Measurements from ENCODE around the gene CELA2A.
"Not testable (repeated sequence)": the region's sequence is repeated elsewhere in the genome, so short reads cannot be mapped to it uniquely, and the experiment has no call there.

The CELA2A gene

DNA sequence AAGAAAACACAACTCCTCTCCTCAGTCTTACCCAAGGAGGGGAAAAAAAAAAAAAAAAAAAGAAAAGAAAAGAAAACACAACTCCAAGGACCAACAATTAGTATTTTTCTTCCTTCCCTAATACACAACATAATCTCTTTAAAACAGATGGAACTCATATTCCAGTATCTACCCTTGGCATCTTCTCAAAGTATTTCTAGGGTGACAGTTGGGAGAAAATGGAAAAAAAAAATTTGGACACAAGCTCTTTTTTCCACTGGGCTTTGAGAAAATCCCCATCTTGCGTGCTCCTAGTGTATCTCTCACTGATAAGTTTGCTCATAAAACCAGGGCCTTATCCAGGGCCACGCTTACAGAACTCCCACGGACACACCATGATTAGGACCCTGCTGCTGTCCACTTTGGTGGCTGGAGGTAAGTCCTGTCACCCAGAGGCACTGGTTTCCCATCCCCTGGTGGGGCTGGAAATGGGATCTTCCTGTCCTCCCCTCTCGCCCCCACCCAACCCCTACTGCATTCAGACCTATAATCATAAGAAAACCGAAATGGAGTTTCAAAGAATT, 19.3 kb downstream of the CELA2A start, which contains the start of gene CELA2B:
Gene CELA2B, plus strand, starts transcription at position 353 of the 563 bp plus-strand sequence. Its CDS starts 22 bp downstream, at position 375.
- no peak within 1 kb of the TSS for H3K4me3 ChIP-seq (IDR thresholded peaks at IDR 0.05; ENCODE audit: insufficient read depth, low read depth, low read length)
- H3K4me1 ChIP-seq (ENCODE audit: low read depth, poor library complexity, severe bottlenecking) = no peaks in the 10 kb centered on the region
- no peaks in the 10 kb centered on the region for H4K20me1 ChIP-seq (ENCODE audit: insufficient read depth)
- no peaks in the 10 kb centered on the region for H3K27me3 ChIP-seq (ENCODE audit: insufficient read depth, low read depth)
- no peak within 1 kb of the TSS for H3K27ac ChIP-seq
- no peaks in the 10 kb centered on the region for H3K79me2 ChIP-seq (ENCODE audit: insufficient read depth, low read depth)
- H3K4me2 ChIP-seq = no peak within 1 kb of the TSS
- no peak for TF ChIP-seq CTCF (conservative IDR thresholded peaks at IDR 0.05; ENCODE audit: low read depth, low read length)
- H2AFZ ChIP-seq (ENCODE audit: low read depth) = no peak within 1 kb of the TSS
- H3K36me3 ChIP-seq (ENCODE audit: insufficient read depth) = no peaks in the 10 kb centered on the region
- no peak within 1 kb of the TSS for H3K9ac ChIP-seq

- TF ChIP-seq CTCF (conservative IDR thresholded peaks at IDR 0.05; ENCODE audit: low read depth, low read length) = no peak
- no peaks in the 10 kb centered on the region for H4K20me1 ChIP-seq (ENCODE audit: insufficient read depth)
- no peak overlapping the region for H3K9ac ChIP-seq
- H3K36me3 ChIP-seq (ENCODE audit: insufficient read depth) = no peaks in the 10 kb centered on the region
- H3K27ac ChIP-seq = no peak overlapping the region
- H3K27me3 ChIP-seq (ENCODE audit: insufficient read depth, low read depth) = no peaks in the 10 kb centered on the region
- H3K4me3 ChIP-seq (IDR thresholded peaks at IDR 0.05; ENCODE audit: insufficient read depth, low read depth, low read length) = no peak overlapping the region
- no peaks in the 10 kb centered on the region for H3K79me2 ChIP-seq (ENCODE audit: insufficient read depth, low read depth)
- no peak overlapping the region for H2AFZ ChIP-seq (ENCODE audit: low read depth)
- H3K4me2 ChIP-seq = no peak overlapping the region
- H3K4me1 ChIP-seq (ENCODE audit: low read depth, poor library complexity, severe bottlenecking) = no peaks in the 10 kb centered on the region
Observed at GRCh38 chr1:15476927-15477326, 20.4 kb downstream of the CELA2A start.

- H4K20me1 ChIP-seq (ENCODE audit: insufficient read depth) = no peaks in the 10 kb centered on the region
- no peak overlapping the region for H2AFZ ChIP-seq (ENCODE audit: low read depth)
- no peak overlapping the region for H3K4me2 ChIP-seq
- no peak overlapping the region for H3K9ac ChIP-seq
- H3K27ac ChIP-seq = no peak overlapping the region
- H3K79me2 ChIP-seq (ENCODE audit: insufficient read depth, low read depth) = no peaks in the 10 kb centered on the region
- H3K4me3 ChIP-seq (IDR thresholded peaks at IDR 0.05; ENCODE audit: insufficient read depth, low read depth, low read length) = no peak overlapping the region
- H3K27me3 ChIP-seq (ENCODE audit: insufficient read depth, low read depth) = no peaks in the 10 kb centered on the region
- H3K4me1 ChIP-seq (ENCODE audit: low read depth, poor library complexity, severe bottlenecking) = no peaks in the 10 kb centered on the region
- H3K36me3 ChIP-seq (ENCODE audit: insufficient read depth) = no peaks in the 10 kb centered on the region
- TF ChIP-seq CTCF (conservative IDR thresholded peaks at IDR 0.05; ENCODE audit: low read depth, low read length) = no peak
Observed at GRCh38 chr1:15477646-15478212, 21.2 kb downstream of the CELA2A start.

DNA sequence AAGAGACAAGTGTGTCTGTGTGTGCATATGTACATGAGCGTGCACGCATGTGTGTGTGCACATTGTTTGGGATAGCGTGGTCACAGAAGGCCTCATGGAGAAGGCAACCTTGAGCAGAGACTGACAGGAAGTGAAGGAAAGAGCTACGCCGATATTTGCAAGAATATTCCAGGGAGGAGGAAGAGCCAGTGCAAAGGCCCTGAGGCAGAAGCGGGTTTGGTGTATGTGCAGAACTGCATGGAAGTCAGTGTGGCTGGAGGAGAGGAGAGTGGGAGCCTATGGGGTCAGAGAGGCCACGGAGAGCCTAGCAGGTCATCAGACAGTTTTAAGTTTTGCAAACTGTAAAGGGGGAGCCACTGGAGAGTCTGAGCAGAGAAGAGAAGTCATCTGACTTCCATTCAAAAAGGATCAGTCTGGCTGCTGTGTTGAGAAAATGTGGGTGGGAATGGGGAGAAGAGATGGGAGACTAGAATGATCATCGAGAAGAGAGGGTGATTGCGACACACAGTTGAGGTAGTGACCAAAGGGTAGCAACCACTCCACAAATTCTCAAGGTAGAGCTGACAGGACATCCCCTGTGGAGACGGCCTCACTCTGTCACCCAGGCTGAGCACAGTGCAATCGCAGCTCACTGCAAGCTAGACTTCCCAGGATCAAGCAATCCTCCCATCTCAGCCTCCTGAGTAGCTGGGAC, 23.3 kb downstream of the CELA2A start:
- Histone ChIP-seq H3K27me3 (ENCODE audit: insufficient read depth, low read depth) (no peaks in the 10 kb centered on the region), H3K36me3 (ENCODE audit: insufficient read depth) (no peaks in the 10 kb centered on the region), H3K27ac (no peak overlapping the region), H4K20me1 (ENCODE audit: insufficient read depth) (no peaks in the 10 kb centered on the region), H3K4me1 (ENCODE audit: low read depth, poor library complexity, severe bottlenecking) (no peaks in the 10 kb centered on the region), H2AFZ (ENCODE audit: low read depth) (no peak overlapping the region), H3K4me3 (IDR thresholded peaks at IDR 0.05; ENCODE audit: insufficient read depth, low read depth, low read length) (no peak overlapping the region), H3K9ac (no peak overlapping the region), H3K79me2 (ENCODE audit: insufficient read depth, low read depth) (no peaks in the 10 kb centered on the region), H3K4me2 (no peak overlapping the region)
- no peak for TF ChIP-seq CTCF (conservative IDR thresholded peaks at IDR 0.05; ENCODE audit: low read depth, low read length)

- not testable (repeated sequence) for H3K9ac ChIP-seq; H3K27me3 ChIP-seq (ENCODE audit: insufficient read depth, low read depth); H3K79me2 ChIP-seq (ENCODE audit: insufficient read depth, low read depth); H2AFZ ChIP-seq (ENCODE audit: low read depth); H4K20me1 ChIP-seq (ENCODE audit: insufficient read depth); H3K4me1 ChIP-seq (ENCODE audit: low read depth, poor library complexity, severe bottlenecking); H3K4me3 ChIP-seq (IDR thresholded peaks at IDR 0.05; ENCODE audit: insufficient read depth, low read depth, low read length); H3K4me2 ChIP-seq; H3K27ac ChIP-seq; H3K36me3 ChIP-seq (ENCODE audit: insufficient read depth)
Observed at GRCh38 chr1:15482455-15482854, 25.9 kb downstream of the CELA2A start.

DNA sequence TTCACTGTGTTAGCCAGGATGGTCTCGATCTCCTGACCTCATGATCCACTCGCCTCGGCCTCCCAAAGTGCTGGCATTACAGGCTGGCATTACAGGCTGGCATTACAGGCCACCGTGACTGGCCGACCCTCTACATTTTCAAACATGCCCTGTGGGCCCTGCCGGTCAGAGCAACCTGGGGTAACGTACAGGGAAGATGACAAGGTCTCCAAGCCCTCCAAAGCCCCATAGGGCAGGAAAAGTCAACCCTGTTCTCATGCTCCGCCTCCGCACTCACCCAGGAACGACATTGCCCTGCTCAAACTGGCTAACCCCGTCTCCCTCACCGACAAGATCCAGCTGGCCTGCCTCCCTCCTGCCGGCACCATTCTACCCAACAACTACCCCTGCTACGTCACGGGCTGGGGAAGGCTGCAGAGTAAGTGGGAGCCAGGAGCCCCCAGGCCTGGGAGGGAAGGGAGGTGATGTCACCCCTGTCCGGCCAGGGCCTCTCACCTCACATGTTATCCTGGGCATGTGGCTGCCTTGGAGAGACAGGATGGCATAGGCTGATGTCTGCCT, 26.5 kb downstream of the CELA2A start:
- H3K4me2 ChIP-seq; H2AFZ ChIP-seq (ENCODE audit: low read depth); H3K79me2 ChIP-seq (ENCODE audit: insufficient read depth, low read depth); H3K27ac ChIP-seq; H3K9ac ChIP-seq; H3K36me3 ChIP-seq (ENCODE audit: insufficient read depth); H3K27me3 ChIP-seq (ENCODE audit: insufficient read depth, low read depth); H3K4me3 ChIP-seq (IDR thresholded peaks at IDR 0.05; ENCODE audit: insufficient read depth, low read depth, low read length); H4K20me1 ChIP-seq (ENCODE audit: insufficient read depth); H3K4me1 ChIP-seq (ENCODE audit: low read depth, poor library complexity, severe bottlenecking): not testable (repeated sequence)
